ENCODE data around the gene PPP4R2. TPM values are rescaled to one million over a fixed set of nuclear protein-coding genes. Genes with fewer than 3 reads are reported as not detected.
A peak's percentile ranks its signal among the peaks of the same experiment; 100 is the strongest.

The PPP4R2 gene
- total and polyA plus RNA-seq, 10 of the 15 experiments (the other 5 are each of a cell fraction or from before 2014, with no cell fraction given): 16.7 to 83.4 (median 38.9) TPM

DNA sequence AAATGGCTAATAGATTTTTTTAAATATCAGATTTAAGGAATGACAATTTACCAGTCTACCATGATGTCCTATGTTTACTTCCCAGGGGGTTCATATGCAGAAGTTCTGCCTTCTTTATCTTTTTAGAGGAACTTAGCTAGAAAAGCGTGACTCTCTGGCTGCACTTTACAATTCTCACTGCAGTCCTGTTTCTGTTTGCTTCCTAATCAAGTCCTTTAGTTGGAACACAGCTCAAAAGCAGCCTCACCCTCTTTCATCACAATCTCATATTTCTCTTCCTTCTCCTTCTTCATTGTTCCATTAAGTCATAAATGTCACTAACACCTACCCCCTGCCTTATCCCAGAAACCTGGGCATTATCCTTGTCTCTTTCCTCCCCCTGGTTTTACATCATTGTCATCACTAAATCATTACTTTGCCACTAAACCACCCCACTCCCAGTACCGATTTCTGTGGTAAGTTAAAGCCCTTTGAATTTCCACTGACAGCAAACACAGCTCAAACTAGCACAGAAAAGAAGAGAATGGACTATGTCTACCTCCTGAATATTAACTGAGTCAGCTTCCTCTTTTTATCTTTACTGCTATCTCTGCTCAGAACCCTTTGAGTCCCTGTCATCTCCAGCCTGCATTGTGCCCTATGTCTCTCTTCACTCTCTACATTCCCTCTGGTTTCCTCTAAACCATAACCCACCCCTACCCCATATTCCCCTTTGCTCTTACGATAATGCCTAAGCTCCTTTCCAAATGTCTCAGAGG is 13.8 kb upstream of the PPP4R2 start:
- Histone ChIP-seq H3K36me3 (ENCODE audit: control insufficient read depth in 2 of 2, insufficient read depth in 2 of 2, low read length in 1 of 2) (no peaks in the 10 kb centered on the region), H3K4me2 (ENCODE audit: control insufficient read depth, insufficient read depth) (no peak overlapping the region), H3K9ac (ENCODE audit: control insufficient read depth, insufficient read depth, low read length) (no peak overlapping the region), H2AFZ (ENCODE audit: control insufficient read depth, low read depth, low read length) (no peak overlapping the region), H3K27ac (ENCODE audit: control insufficient read depth, insufficient read depth) (no peak overlapping the region), H3K4me3 (no peak overlapping the region), H3K9me3 (replicated peaks; ENCODE audit: control insufficient read depth, insufficient read depth, low read length) (peaks cover 3% of the 10 kb centered on the region; the same call in 2 of the 3 replicates), H4K20me1 (ENCODE audit: control insufficient read depth, insufficient read depth) (no peaks in the 10 kb centered on the region), H3K4me1 (ENCODE audit: control insufficient read depth, insufficient read depth, low read length) (no peaks in the 10 kb centered on the region), H3K79me2 (ENCODE audit: control insufficient read depth, insufficient read depth, low read length) (no peaks in the 10 kb centered on the region), H3K27me3 (replicated peaks in 1 of 2; ENCODE audit: control insufficient read depth in 2 of 2, insufficient read depth in 2 of 2, low read length in 1 of 2) (no peaks in the 10 kb centered on the region)
- FAIRE-seq (no peak), DNase-seq (ENCODE audit: low read depth, low spot score) (no peak), ATAC-seq (peak; percentile 49; the same call in 2 of the 3 replicates)
- RAD21 ChIA-PET (ENCODE audit: unreplicated experiment): interaction anchor here (1.0 to 1.4 kb wide), 4 partner anchors 9 to 22 kb away, joined by 3 to 4 read pairs (median 3); no protein-coding TSS in a partner anchor
- POLR2A ChIA-PET: interaction anchor here (0.7 to 2.2 kb wide), 3 partner anchors 10 to 13 kb away, joined by 3 to 9 read pairs (median 8); partner anchors contain the start of gene PPP4R2
- TF ChIP-seq ZSCAN29 (IDR thresholded peaks at IDR 0.05) (no peak), CBX5 (IDR thresholded peaks at IDR 0.05; ENCODE audit: low read depth) (no peak), BACH1 (IDR thresholded peaks at IDR 0.05; ENCODE audit: borderline replicate concordance) (no peak), ETV6 (conservative IDR thresholded peaks at IDR 0.05 in 1 of 2, IDR thresholded peaks at IDR 0.05 in 1 of 2; ENCODE audit: borderline replicate concordance in 1 of 2, low read depth in 1 of 2) (no peak), ZNF24 (IDR thresholded peaks at IDR 0.05) (no peak)
- 62% methylated on average over 3 of the region's 3 CpGs for WGBS (ENCODE audit: insufficient coverage, insufficient replicate concordance, low lambda C conversion rate, missing lambda C conversion rate)
- BruUV-seq (replicated peaks): no TSS peak
- intact Hi-C loops (cut with micrococcal nuclease; ENCODE audit: unreplicated experiment) (no loop called here), in situ Hi-C loops (cut with MboI) (no loop called here)
- SMC1A ChIA-PET (ENCODE audit: uncharacterized antibody, unreplicated experiment): interaction anchor here (0.7 to 2.0 kb wide), 7 partner anchors 10 to 73 kb away, joined by 3 to 8 read pairs (median 3); partner anchors contain the start of gene PPP4R2
- CTCF ChIA-PET: interaction anchor here (1.1 to 3.4 kb wide), 3 partner anchors 16 to 73 kb away, joined by 3 to 15 read pairs (median 3); no protein-coding TSS in a partner anchor

DNA sequence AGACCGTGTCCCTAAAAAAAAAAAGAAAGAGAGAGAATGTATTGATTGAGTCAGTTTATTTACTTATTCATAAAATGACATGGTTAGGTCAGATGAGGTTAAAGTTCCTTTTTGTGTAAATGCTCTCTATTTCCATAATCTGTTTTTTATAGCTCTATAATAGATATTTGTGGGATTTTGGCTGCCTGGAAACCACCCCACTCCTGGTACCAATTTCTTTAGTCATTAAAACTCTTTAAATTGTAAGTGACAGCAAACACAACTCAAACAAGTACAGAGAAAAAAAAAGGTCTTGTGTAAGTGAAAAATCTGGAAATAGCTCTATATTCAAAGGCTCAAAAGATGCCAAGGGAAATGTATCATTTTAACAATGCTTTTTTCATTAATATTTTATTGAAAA is 11.0 kb upstream of the PPP4R2 start:
- FAIRE-seq: no peak
- ChIA-PET SMC1A (ENCODE audit: uncharacterized antibody, unreplicated experiment) (interaction anchor here (0.7 kb wide), 1 partner anchor 677 kb away, joined by 3 read pairs; no protein-coding TSS in a partner anchor), RAD21 (ENCODE audit: unreplicated experiment) (no interaction called here), CTCF (no interaction called here), POLR2A (interaction anchor here (1.4 kb wide), 1 partner anchor 10 kb away, joined by 4 read pairs; no protein-coding TSS in a partner anchor)
- Histone ChIP-seq H3K27ac (ENCODE audit: control insufficient read depth, insufficient read depth) (no peak overlapping the region), H2AFZ (ENCODE audit: control insufficient read depth, low read depth, low read length) (no peak overlapping the region), H3K4me2 (ENCODE audit: control insufficient read depth, insufficient read depth) (no peak overlapping the region), H4K20me1 (ENCODE audit: control insufficient read depth, insufficient read depth) (no peaks in the 10 kb centered on the region), H3K36me3 (ENCODE audit: control insufficient read depth in 2 of 2, insufficient read depth in 2 of 2, low read length in 1 of 2) (no peaks in the 10 kb centered on the region), H3K4me3 (no peak overlapping the region), H3K4me1 (ENCODE audit: control insufficient read depth, insufficient read depth, low read length) (no peaks in the 10 kb centered on the region), H3K27me3 (replicated peaks in 1 of 2; ENCODE audit: control insufficient read depth in 2 of 2, insufficient read depth in 2 of 2, low read length in 1 of 2) (no peaks in the 10 kb centered on the region), H3K9ac (ENCODE audit: control insufficient read depth, insufficient read depth, low read length) (no peak overlapping the region), H3K79me2 (ENCODE audit: control insufficient read depth, insufficient read depth, low read length) (no peaks in the 10 kb centered on the region), H3K9me3 (replicated peaks; ENCODE audit: control insufficient read depth, insufficient read depth, low read length) (peaks cover 3% of the 10 kb centered on the region; the same call in 2 of the 3 replicates)
- intact Hi-C loops (cut with micrococcal nuclease; ENCODE audit: unreplicated experiment) (no loop called here), in situ Hi-C loops (cut with MboI) (no loop called here)
- BruUV-seq (replicated peaks): no TSS peak
- no peak for DNase-seq (ENCODE audit: low read depth, low spot score)
- 75% methylated on average over 1 of the region's 1 CpG for WGBS (ENCODE audit: insufficient coverage, insufficient replicate concordance, low lambda C conversion rate, missing lambda C conversion rate)
- ATAC-seq: no peak
- no peak for TF ChIP-seq HDAC6 (IDR thresholded peaks at IDR 0.05; ENCODE audit: unreplicated experiment)
- no peak for TF ChIP-seq FOS (IDR thresholded peaks at IDR 0.05; ENCODE audit: borderline replicate concordance, extremely low read depth, insufficient read length)
- TF ChIP-seq CHD4 (IDR thresholded peaks at IDR 0.05): no peak
- TF ChIP-seq SIX5 (IDR thresholded peaks at IDR 0.05; ENCODE audit: low read depth, low read length, severe bottlenecking): no peak
- TF ChIP-seq, protein P1, sequence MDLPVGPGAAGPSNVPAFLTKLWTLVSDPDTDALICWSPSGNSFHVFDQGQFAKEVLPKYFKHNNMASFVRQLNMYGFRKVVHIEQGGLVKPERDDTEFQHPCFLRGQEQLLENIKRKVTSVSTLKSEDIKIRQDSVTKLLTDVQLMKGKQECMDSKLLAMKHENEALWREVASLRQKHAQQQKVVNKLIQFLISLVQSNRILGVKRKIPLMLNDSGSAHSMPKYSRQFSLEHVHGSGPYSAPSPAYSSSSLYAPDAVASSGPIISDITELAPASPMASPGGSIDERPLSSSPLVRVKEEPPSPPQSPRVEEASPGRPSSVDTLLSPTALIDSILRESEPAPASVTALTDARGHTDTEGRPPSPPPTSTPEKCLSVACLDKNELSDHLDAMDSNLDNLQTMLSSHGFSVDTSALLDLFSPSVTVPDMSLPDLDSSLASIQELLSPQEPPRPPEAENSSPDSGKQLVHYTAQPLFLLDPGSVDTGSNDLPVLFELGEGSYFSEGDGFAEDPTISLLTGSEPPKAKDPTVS (IDR thresholded peaks at IDR 0.05; ENCODE audit: low read depth, low read length): no peak
- TF ChIP-seq E2F4 (IDR thresholded peaks at IDR 0.05; ENCODE audit: low read depth, low read length): no peak
- no peak for TF ChIP-seq ATF3 (IDR thresholded peaks at IDR 0.05; ENCODE audit: borderline replicate concordance, extremely low read depth, low read depth, low read length)
